NOMO-1 treated with DMSO at 0.1 percent for 48 hours (cell line): ENCODE data around the gene SLC7A4.

Experiments
- DNase-seq: peaks from one replicate; lab custom pipeline; 2025; ENCODE audit not compliant: unreplicated experiment; lab: John Stamatoyannopoulos, UW

The SLC7A4 gene

DNA sequence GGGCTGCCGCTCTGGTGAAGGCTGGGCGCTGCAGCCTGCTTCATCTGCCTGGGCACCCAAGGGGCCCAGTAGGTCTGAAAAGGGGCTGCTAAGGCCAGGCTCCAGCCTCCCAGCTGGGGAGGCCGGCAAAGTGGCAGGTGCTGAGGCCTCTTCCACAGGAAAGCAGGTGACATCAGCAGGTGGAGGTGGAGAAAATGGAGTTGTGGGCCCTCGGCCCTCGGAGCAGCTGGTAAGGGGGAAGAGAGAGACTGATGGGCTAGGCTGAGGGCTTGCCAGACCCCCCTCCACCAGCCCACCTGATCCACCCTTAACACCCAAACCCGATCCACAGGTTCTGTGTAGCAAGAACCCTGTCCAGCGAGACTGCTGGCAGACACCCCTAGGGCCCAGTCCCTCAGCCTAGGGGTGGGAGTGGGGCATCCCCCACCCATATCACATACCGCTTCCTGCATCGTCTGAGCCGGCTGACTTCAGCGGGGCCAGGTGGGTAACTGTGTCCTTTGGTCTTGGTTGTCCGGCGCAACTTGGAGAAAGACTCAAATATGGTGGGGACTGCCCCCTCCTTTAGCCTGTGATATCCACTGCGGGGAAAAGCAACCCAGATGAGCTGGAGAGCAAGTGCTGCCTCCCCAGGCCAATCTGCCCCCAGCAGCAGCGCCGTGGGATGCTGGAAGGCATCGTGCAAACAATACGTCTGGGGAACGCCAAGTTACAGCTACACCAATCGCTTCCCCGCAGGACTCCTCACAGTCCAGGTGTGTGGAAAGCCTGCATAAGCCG is 32.0 kb downstream of the SLC7A4 start:
- no peak for DNase-seq

DNA sequence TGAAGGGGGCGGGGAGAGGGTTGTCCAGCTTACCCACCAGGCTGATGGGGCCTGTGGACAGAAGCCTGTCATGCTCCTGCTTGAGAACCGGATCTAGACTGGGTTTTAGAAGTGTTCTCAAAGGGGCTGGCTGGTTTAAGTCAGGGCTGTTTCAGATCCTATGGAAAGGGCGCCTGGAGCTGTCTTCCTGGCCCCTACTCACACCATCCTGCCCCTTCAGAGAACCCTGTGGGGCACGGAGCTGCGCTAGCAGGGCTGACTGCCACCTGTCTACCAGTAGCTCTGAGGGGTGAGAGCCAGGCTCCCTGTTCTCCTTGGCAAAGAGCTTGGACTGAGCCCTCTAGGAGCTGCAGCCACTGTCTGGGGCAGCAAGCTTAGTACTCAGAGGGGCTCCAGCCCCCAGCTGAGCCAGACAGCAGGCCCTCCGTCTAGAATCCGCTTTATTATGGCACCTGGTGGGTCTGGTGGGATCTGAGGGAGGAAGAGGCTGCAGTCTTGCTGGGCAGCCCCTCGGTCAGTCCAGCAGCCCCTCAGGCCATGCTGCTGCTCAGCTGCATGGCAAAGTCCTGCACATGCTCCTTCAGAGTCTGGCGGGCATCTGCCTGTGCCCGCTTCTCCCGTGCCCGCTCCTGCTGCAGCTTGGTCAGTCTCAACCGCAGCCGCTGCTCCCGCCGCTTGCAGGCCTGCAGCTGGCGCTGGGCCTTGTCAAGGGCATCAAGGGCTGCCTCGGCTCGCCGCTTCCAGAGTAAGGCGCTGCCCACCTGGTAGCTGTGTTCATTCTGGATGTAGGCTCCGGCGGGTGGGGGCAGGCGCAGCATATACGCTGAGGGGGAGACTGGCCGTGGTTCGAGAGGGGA is 32.8 kb downstream of the SLC7A4 start:
- DNase-seq: no peak

DNA sequence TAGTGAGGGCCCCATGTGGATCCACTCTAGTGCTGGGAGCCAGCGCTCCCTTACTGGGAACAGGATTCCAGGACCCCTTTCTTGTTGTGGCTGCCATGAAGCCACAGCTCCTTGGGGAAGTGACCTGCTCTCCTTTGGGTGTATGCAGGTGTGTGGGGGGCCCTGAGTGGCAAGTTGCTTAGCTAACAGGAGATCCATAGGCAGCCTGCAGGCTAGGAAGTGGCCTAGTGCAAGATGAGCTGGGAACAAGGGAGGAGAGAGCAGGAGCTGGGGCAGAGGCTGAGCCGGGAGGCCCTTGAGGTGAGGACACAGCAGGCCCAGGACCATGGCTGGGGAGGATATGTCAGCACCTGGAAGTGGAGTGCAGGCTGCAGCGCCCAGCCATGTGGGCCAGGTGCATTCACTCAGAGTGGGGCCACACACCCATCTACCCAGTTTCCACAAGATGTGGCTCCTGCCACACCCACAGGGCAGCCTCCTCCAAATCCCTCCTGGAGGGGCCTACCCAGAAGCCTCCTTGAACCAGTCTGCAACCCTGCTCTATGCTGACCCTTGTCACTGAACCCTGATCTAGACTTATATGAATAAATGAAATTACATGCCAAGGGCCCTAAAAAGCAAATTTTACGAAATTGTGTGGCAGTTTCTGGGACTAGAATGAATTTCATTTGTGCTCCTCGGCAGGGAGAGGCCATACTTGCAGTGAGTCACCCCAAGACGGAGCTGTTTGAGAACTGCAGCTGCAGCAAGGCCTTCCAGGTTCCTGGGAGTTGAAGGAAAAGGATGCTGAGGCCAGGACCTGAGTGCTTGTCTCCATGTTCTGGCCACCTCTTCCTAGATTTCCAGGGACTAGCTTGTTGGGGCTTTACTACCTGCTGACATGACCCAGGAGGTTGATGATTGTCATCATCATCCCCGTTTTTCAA is 33.7 kb downstream of the SLC7A4 start:
- no peak for DNase-seq

DNA sequence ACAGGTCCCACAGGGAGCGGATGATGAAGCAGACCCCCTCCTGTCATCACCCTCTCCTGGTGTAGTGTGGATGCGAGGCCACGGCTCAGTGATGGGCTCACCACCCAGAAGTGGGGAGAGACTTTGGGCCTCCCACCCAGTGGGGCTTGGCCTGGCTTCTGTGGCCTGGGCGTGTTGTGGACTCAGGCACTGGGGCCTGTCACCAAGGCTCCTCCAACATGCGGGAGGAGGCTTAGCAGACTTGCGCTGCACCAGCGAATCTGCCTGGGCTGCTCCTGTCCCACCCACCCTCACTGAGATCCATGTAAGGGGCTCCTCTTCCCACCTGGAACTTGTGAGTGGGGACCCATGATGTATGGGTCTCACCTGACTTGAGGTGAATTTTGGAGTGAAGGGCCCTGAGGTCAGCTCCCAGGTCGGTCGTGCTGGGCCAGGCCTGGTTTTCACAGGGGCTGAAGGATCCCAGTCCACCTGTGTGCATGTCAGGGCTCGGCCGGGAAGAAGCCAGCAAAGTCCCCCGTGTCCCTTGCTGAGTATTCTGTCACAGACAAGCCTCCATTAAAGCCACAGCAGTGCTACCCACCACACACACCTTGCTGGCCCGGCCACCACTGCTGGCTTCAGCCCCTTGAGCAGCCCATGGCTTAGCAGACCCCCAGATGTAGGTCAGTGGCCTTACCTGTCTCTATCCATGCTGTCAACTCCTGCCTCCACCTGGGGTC is 34.7 kb downstream of the SLC7A4 start:
- no peak for DNase-seq

DNA sequence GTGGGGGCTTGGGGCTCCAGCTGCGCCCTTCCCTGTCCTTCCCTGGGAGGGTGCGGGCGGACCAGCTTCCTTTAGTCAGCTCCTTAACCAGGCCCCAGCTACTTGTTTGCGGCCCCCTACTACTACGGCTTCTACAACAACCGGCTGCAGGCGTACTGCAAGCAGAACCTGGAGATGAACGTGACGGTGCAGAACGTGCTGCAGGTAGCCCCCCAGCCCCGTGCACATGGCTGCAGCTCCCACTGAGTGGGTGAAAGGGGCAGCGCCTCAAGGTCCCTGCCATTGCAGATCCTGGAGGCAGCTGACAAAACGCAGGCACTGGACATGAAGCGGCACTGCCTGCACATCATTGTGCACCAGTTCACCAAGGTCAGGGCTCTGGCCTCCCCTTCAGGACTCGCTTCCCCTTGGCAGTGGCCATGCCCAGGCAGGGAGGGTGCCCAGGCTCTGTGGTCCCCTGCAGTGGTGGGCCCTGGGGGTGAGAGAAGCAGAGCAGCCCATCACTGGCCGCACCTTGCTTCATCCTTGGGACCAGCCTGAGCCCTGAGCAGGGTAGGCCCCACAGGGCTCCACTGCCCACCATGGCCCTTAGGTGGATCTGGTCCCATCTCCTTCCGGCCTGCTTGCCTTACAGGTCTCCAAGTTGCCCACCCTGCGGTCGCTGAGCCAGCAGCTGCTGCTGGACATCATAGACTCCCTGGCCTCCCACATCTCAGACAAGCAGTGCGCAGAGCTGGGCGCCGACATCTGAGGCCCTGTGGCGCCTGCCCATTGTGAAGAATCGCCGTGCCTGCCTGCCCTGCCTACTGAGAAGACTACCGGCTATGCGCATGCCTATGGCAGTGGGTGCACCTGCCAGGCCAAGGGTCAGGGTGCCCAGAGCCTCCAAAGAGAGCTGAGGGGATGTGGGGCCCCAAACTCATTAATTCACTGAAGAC is 35.5 kb downstream of the SLC7A4 start:
- DNase-seq: no peak

DNA sequence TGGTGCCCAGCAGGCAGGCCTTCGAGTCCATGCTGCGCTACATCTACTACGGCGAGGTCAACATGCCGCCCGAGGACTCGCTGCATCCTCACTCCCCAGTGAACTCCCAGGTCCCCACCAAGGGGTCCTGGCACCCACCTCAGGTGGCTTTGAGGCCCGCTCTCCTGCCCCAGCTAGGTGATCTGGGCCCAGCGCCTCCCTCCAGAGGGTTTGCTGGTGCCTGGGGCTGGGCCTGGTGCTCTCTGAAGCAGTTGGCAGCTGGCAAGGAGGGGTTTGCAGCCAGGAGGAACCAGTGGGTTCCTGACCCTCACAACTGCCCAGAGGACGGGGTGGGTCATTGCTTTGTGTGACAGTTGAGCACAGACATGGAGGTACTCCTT is 36.3 kb downstream of the SLC7A4 start:
- DNase-seq: no peak

DNA sequence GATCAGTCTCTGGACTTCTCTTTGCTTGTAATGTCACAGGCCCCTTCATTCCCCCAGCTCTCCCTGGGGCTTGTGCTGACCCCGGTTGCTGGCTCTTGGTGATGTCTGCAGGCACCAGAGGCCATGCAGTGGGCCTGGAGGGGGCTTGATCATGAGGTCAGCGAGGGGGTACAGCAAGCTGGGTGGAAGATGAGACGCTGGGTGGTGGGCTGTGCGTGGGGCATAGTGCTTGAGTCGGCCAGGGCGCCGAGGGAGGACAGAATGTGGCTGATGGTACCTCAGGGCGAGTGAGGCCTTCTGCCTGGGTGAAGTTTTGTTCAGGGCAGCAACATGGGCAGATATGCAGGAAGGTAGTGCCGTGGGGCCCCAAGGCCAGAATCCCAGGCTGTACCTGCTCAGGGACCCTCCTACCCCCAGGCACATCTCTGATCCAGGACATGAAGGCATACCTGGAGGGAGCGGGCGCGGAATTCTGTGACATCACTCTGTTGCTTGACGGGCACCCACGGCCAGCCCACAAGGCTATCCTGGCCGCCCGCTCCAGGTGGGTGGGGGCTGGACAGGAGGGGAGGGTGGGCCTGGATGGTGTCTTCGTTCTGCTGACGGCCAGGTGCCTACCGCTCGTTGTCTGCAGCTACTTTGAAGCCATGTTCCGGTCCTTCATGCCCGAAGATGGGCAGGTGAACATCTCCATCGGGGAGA is 36.9 kb downstream of the SLC7A4 start:
- DNase-seq: no peak

DNA sequence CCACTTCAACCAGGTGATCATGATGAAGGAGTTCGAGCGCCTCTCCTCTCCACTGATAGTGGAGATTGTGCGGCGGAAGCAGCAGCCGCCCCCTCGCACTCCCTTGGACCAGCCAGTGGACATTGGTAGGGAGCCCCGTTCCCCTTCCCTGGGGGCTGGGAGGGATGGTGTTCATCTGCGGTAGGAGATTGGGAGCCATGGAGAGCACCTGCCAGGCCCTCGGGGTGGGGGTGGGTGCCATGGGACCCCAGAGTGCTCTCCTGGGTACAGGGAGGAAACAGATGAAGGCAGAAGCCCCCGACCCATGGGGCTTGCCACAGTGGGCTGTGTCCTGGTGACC is 37.5 kb downstream of the SLC7A4 start:
- DNase-seq: no peak

DNA sequence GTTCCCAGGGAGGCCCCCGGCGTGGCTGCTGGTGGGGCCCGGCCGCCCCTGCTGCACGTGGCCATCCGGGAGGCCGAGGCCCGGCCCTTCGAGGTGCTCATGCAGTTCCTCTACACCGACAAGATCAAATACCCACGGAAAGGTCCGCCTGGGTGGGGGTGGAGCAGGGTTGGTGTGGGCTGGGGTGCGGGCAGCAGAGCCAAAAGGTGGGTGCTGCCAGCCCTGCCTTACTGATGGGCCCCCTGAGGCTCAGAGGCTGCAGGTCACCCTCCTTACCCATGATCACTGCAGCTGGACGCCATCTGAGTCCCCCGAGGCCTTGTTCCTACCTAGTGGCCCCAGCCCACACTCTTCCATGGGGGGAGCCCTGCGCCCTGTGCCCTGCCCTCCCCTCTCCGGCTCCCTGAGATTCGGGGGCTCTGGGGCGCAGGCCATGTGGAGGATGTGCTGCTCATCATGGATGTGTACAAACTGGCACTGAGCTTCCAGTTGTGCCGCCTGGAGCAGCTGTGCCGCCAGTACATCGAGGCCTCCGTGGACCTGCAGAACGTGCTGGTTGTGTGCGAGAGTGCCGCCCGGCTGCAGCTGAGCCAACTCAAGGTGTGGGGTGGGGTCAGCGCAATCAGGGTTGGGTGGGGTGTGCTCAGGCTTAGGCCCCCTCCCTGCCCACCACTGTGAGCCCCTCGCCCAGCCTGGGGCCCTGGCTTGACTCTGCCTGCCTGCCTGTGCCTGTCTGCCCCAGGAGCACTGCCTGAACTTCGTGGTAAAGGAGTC is 38.0 kb downstream of the SLC7A4 start:
- DNase-seq: no peak

DNA sequence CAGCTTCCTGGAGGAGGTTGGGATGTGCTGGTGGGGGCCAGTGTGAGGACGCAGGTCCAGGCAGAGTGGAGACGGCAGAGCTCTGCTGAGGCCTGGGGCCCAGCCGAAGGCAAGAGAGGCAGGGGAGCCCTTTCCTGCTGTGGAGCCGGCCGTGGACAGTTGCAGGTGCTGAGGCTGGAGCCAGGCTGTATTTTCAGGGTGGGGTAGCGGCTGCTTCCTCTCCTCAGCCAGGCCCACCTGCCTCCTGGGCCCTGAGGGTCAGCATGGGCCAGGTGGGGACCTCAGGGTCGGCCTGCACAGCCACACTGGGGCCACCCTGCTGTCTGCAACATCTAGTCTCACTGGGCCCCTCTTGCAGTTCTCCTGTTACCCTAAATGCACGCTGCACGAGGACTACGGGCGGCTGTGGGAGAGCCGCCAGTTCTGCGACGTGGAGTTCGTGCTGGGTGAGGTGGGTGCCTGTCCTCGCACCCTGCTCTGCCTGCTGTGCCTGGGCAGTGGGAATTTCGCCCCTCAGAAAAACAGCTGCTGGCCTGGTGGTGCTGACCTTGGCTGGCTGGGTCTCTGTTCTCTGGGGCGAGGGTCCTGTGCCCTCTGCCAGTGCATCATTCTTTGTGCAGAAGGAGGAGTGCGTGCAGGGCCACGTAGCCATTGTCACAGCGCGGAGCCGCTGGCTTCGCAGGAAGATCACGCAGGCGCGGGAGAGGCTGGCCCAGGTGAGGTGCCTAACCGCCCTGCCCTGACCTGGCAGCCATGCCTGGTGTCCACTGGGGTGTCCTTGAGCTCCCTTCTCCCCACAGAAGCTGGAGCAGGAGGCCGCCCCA is 38.8 kb downstream of the SLC7A4 start:
- no peak for DNase-seq

DNA sequence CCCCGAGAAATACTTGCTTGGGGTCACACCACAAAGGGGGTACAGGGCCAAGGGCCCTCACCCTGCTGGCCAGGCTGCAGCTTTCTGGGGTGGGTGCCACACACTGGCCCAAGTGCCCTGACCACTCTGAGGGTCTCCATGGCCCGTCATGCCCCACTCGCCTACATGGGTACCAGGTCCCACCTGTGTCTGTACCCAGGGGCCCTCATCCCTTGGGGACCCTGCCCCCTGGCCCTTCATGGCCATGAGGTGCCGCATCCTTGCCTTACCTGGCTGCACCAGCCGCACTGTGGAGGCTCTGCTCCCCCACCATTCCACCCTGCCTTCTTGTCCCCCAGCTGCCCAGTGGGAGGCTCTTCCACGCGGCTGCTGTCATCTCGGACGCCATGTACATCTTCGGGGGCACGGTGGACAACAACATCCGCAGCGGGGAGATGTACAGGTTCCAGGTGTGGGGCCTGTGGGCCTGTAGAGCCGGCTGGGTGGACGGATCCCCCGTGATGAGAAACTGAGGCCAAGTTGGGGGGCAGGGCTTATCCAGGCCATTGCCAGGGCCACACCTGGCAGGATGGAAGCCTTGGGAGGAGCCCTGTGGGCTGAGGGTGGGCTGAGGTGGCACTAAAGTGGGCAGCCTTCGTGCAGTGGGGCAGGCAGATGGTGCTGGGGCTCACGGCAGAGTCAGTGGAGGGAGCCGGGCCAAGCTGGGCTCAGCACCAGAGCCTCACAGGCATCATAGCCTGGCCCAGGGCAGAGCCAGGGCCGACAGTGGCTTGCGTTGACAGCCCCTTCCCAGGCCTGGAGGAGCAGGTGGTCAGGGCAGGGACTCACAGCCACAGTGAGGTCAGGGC is 39.7 kb downstream of the SLC7A4 start:
- DNase-seq: no peak

DNA sequence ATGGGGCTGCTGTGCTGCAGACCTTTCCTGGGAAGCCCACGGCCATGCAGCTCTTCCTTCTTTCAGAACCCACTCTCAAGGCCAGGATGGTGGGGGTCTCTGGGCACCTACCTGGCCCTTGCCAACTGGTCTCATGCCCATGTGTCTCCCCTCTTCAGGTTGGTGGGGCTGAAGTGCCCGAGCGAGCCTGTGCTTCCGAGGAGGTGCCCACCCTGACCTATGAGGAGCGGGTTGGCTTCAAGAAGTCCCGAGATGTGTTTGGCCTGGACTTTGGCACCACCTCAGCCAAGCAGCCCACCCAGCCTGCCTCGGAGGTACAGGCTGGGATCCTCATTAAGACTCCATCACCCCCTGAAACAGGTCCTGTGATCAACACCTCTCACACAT is 40.3 kb downstream of the SLC7A4 start:
- DNase-seq: no peak

DNA sequence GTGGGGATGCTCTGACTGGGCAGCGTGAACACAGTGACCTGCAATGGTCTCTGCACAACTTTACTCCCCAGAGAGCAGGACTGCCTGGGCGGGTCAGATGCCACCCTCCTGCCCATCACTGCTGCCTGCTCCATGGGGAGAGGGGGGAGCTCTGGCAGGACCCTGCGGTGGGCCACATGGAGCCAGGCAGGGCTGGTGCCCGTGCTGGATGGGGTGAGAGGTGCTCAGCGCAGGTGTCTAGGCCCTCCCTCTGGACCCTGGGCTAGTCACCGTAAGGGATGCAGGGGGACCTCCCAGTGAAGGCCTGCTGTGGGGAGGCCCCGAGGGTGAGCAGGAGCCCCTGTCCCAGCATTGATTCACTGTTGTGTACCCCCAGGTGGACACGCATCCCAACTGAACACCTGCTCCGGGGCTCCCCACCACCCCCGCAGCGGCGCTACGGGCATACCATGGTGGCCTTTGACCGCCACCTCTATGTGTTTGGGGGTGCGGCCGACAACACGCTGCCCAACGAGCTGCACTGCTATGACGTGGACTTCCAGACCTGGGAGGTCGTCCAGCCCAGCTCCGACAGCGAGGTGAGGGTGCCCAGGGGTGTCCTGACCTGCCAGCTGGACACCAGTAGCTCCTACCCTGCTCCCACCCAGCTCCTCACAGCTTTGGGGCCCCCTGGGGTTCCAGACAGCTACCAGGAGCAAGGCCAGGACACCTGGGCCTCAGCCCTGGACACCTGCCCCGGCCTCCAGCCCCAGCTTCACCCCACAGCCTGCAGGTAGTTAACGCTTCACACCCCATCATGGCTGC is 40.9 kb downstream of the SLC7A4 start:
- DNase-seq: no peak

DNA sequence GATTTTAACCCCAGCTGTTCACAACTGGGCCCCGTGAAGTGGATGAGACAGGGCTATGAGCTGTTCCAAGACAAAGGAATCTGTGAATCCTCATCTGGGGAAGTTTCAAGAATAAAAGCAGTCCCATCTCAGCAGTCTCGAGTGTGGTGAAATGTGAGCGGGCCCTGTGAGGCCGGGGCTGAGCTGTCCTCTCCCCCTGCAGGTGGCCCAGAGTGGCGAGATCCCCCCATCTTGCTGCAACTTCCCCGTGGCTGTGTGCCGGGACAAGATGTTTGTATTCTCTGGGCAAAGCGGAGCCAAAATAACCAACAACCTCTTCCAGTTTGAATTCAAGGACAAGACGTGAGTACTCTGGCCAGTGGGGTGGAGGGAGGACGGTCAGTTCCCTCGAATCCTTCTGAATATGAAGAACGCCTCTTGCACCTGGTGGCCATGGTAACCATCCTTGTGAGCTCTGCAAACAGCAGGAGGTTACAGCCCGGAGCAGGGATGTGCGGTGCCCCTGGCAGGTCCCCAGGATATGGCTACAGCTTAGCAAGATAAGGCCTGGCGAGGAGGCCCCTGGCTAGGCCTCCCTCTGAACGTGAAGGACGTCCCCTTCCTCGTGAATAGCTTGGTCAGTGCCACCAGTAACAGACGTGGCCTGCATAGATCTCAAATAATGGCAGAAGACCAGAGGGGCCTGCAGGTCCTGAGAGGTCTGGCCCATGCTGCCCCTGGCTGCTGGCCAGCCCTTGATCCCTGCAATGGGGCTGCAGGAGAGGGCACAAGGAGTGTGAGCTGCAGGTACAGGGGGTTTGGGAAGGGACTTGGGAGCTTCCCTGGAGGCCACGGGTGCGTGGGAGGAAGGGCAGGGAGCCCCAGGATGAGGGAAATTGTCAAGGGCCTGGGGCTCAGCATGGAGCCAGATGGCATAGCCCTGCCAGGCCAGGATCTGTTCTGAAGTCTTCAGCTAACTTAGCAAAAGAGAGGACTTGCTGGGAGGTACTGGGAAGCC is 41.9 kb downstream of the SLC7A4 start:
- no peak for DNase-seq
